HEK293 (cell line): ENCODE results near the gene INTS7.

Source experiments
- CTCF ChIA-PET: fragments of 350-600 bp; formaldehyde crosslinking; extraction: SDS; loops from one replicate; lab custom pipeline; 2021; ENCODE audit warnings: antibody characterized with exemption; lab: Yijun Ruan, JAX
- POLR2A ChIA-PET: fragments of 300-600 bp; formaldehyde crosslinking; extraction: SDS; loops from one replicate; lab custom pipeline; 2020; ENCODE audit warnings: antibody characterized with exemption, inconsistent platforms; lab: Yijun Ruan, JAX
- H3K27ac ChIP-seq: fragments of 200-500 bp; sonication (Bioruptor generic); 2 replicates; pipeline ENCODE4 v1.5.1; 2014; ENCODE audit warnings: low read depth, low read length, control low read depth, inconsistent platforms; ENCODE audit errors: extremely low read depth
- H3K36me3 ChIP-seq, 2 experiments: fragments of 200-500 bp in 1 of 2; sonication (Bioruptor generic) in 1 of 2; 1 replicate in 1 of 2; 2 replicates in 1 of 2; pipeline ENCODE4 v1.5.1; 2014 to 2017; ENCODE audit warnings: inconsistent platforms in 2 of 2, low read length in 2 of 2; ENCODE audit not compliant: control insufficient read depth in 2 of 2, insufficient read depth in 1 of 2
- H3K4me1 ChIP-seq: fragments of 200-500 bp; sonication (Bioruptor generic); 2 replicates; pipeline ENCODE4 v1.5.1; 2014; ENCODE audit warnings: mild to moderate bottlenecking, low read length, inconsistent platforms; ENCODE audit not compliant: control insufficient read depth, insufficient read depth
- H3K4me3 ChIP-seq: 2 replicates; pipeline ENCODE4 v1.5.1; 2011; ENCODE audit warnings: low read depth, mild to moderate bottlenecking, control low read depth, low read length, moderate library complexity
- H3K9me3 ChIP-seq: fragments of 200-500 bp; sonication (Bioruptor generic); 2 replicates; pipeline ENCODE4 v1.5.1; 2014; ENCODE audit warnings: low read depth, low read length, inconsistent platforms; ENCODE audit not compliant: control insufficient read depth, insufficient read depth
- BCL11B ChIP-seq: fragments of 450-650 bp; formaldehyde crosslinking; IDR thresholded peaks from 2 replicates; pipeline ENCODE4 v1.5.1; 2016; ENCODE audit warnings: low read depth, missing biosample characterization, missing genetic modification characterization
- GLI4 ChIP-seq: fragments of 450-650 bp; formaldehyde crosslinking; IDR thresholded peaks from 2 replicates; pipeline ENCODE4 v1.5.1; 2016; ENCODE audit warnings: missing biosample characterization, missing genetic modification characterization
- GLIS1 ChIP-seq: fragments of 450-650 bp; formaldehyde crosslinking; IDR thresholded peaks from 2 replicates; pipeline ENCODE4 v1.5.1; 2016; ENCODE audit warnings: missing biosample characterization, missing genetic modification characterization
- HOXD13 ChIP-seq: sonication (generic); formaldehyde crosslinking; IDR thresholded peaks from 2 replicates; pipeline ENCODE4 v1.8.0; 2022; ENCODE audit warnings: missing genetic modification reagents, borderline replicate concordance
- OSR2 ChIP-seq: fragments of 450-650 bp; formaldehyde crosslinking; IDR thresholded peaks from 2 replicates; pipeline ENCODE4 v1.5.1; 2016; ENCODE audit warnings: missing biosample characterization, missing genetic modification characterization
- REST ChIP-seq: fragments of 450-650 bp; formaldehyde crosslinking; IDR thresholded peaks from 2 replicates; pipeline ENCODE4 v1.5.1; 2016; ENCODE audit warnings: missing biosample characterization, missing genetic modification characterization
- ZBTB48 ChIP-seq: fragments of 450-650 bp; formaldehyde crosslinking; IDR thresholded peaks from 2 replicates; pipeline ENCODE4 v1.5.1; 2016; ENCODE audit warnings: missing biosample characterization, missing genetic modification characterization
- ZNF121 ChIP-seq: fragments of 450-650 bp; formaldehyde crosslinking; IDR thresholded peaks from 2 replicates; pipeline ENCODE4 v1.5.1; 2016; ENCODE audit warnings: missing biosample characterization, missing genetic modification characterization
- ZNF157 ChIP-seq: fragments of 450-650 bp; formaldehyde crosslinking; IDR thresholded peaks from 2 replicates; pipeline ENCODE4 v1.5.1; 2016; ENCODE audit warnings: missing biosample characterization, missing genetic modification characterization
- ZNF292 ChIP-seq: fragments of 450-650 bp; formaldehyde crosslinking; IDR thresholded peaks from 2 replicates; pipeline ENCODE4 v1.5.1; 2016; ENCODE audit warnings: low read depth, missing biosample characterization, missing genetic modification characterization, borderline replicate concordance
- ZNF341 ChIP-seq: fragments of 450-650 bp; formaldehyde crosslinking; IDR thresholded peaks from 2 replicates; pipeline ENCODE4; 2016; ENCODE audit warnings: low read depth, missing biosample characterization, missing genetic modification characterization
- ZNF391 ChIP-seq: fragments of 450-650 bp; formaldehyde crosslinking; IDR thresholded peaks from 2 replicates; pipeline ENCODE4 v1.5.1; 2016; ENCODE audit warnings: low read depth, missing biosample characterization, missing genetic modification characterization, borderline replicate concordance
- ZNF433 ChIP-seq: fragments of 450-650 bp; formaldehyde crosslinking; IDR thresholded peaks from 2 replicates; pipeline ENCODE4 v1.5.1; 2016; ENCODE audit warnings: missing biosample characterization, missing genetic modification characterization, low read depth
- ZNF501 ChIP-seq: fragments of 450-650 bp; formaldehyde crosslinking; IDR thresholded peaks from 2 replicates; pipeline ENCODE4 v1.5.1; 2016; ENCODE audit warnings: missing biosample characterization, missing genetic modification characterization
- ZNF518A ChIP-seq: fragments of 450-650 bp; formaldehyde crosslinking; conservative IDR thresholded peaks from 2 replicates; pipeline ENCODE4 v1.5.1; 2016; ENCODE audit warnings: low read depth, missing biosample characterization, missing genetic modification characterization
- ZNF561 ChIP-seq: fragments of 450-650 bp; IDR thresholded peaks from 2 replicates; pipeline ENCODE4 v1.5.1; 2018; ENCODE audit warnings: missing biosample characterization, missing genetic modification characterization, borderline replicate concordance
- ZNF623 ChIP-seq: fragments of 450-650 bp; formaldehyde crosslinking; IDR thresholded peaks from 2 replicates; pipeline ENCODE4 v1.5.1; 2016; ENCODE audit warnings: missing biosample characterization, missing genetic modification characterization
- ZNF660 ChIP-seq: fragments of 450-650 bp; IDR thresholded peaks from 2 replicates; pipeline ENCODE4 v1.5.1; 2018; ENCODE audit warnings: missing biosample characterization, mild to moderate bottlenecking, missing genetic modification characterization
- ZNF704 ChIP-seq: fragments of 450-650 bp; formaldehyde crosslinking; IDR thresholded peaks from 2 replicates; pipeline ENCODE4 v1.5.1; 2016; ENCODE audit warnings: missing biosample characterization, missing genetic modification characterization
- ZNF776 ChIP-seq: fragments of 450-650 bp; formaldehyde crosslinking; IDR thresholded peaks from 2 replicates; pipeline ENCODE4 v1.5.0; 2017; ENCODE audit warnings: missing biosample characterization, missing genetic modification characterization, borderline replicate concordance
- ZNF837 ChIP-seq: fragments of 450-650 bp; formaldehyde crosslinking; IDR thresholded peaks from 2 replicates; pipeline ENCODE4 v1.5.1; 2016; ENCODE audit warnings: missing biosample characterization, missing genetic modification characterization
- TF ChIP-seq, protein P1 (sequence below): fragments of 450-650 bp; formaldehyde crosslinking; IDR thresholded peaks from 2 replicates; pipeline ENCODE4 v1.5.0; 2017; ENCODE audit warnings: missing biosample characterization, missing genetic modification characterization, borderline replicate concordance
- TF ChIP-seq, protein P2 (sequence below): IDR thresholded peaks from 2 replicates; pipeline ENCODE4 v1.6.1; 2011; ENCODE audit warnings: mild to moderate bottlenecking, low read depth, low read length, borderline replicate concordance

INTS7 gene

DNA sequence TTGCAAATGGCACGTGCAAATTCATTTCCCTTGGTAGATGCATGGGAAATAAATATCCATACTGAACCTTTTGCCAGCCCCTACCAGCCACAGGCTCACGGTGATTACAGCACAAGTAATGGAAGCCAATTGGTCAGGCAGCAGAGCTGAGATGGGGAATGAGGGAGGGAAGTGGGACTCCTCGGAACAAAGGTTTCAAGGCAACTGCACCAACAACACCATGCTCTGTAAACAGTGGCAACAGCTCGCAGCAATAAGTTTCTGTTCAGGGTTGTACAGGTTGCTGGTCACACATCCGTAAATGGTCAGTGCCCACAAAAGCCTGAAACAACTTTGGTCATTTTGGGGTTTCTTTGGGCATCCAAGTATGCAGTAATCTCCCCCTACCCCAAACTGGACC, 142.1 kb downstream of the INTS7 start:
- ChIA-PET CTCF (interaction anchor here (1.1 to 1.4 kb wide), 2 partner anchors 195 to 197 kb away, joined by 4 to 5 read pairs; no protein-coding TSS in a partner anchor), POLR2A (interaction anchor here (0.6 kb wide), 1 partner anchor 318 kb away, joined by 3 read pairs; no protein-coding TSS in a partner anchor)
- no peak for TF ChIP-seq ZNF660 (tag by site-specific recombination)
- no peak for TF ChIP-seq ZNF776 (tag by site-specific recombination)
- no peak for TF ChIP-seq REST
- TF ChIP-seq ZBTB48 (tag by site-specific recombination): no peak
- TF ChIP-seq, protein P1, sequence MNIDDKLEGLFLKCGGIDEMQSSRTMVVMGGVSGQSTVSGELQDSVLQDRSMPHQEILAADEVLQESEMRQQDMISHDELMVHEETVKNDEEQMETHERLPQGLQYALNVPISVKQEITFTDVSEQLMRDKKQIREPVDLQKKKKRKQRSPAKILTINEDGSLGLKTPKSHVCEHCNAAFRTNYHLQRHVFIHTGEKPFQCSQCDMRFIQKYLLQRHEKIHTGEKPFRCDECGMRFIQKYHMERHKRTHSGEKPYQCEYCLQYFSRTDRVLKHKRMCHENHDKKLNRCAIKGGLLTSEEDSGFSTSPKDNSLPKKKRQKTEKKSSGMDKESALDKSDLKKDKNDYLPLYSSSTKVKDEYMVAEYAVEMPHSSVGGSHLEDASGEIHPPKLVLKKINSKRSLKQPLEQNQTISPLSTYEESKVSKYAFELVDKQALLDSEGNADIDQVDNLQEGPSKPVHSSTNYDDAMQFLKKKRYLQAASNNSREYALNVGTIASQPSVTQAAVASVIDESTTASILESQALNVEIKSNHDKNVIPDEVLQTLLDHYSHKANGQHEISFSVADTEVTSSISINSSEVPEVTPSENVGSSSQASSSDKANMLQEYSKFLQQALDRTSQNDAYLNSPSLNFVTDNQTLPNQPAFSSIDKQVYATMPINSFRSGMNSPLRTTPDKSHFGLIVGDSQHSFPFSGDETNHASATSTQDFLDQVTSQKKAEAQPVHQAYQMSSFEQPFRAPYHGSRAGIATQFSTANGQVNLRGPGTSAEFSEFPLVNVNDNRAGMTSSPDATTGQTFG (tag by site-specific recombination): no peak
- TF ChIP-seq HOXD13 (CRISPR knock-in tag): no peak
- TF ChIP-seq BCL11B (tag by site-specific recombination): no peak
- TF ChIP-seq ZNF433: no peak
- no peak for TF ChIP-seq ZNF837 (tag by site-specific recombination)
- no peak for TF ChIP-seq OSR2 (tag by site-specific recombination)
- TF ChIP-seq ZNF561: no peak
- TF ChIP-seq ZNF341: no peak
- no peak for TF ChIP-seq GLIS1
- Histone ChIP-seq H3K4me1 (no peaks in the 10 kb centered on the region), H3K9me3 (no peaks in the 10 kb centered on the region), H3K36me3 (no peaks in the 10 kb centered on the region), H3K4me3 (no peak overlapping the region), H3K27ac (no peak overlapping the region)

DNA sequence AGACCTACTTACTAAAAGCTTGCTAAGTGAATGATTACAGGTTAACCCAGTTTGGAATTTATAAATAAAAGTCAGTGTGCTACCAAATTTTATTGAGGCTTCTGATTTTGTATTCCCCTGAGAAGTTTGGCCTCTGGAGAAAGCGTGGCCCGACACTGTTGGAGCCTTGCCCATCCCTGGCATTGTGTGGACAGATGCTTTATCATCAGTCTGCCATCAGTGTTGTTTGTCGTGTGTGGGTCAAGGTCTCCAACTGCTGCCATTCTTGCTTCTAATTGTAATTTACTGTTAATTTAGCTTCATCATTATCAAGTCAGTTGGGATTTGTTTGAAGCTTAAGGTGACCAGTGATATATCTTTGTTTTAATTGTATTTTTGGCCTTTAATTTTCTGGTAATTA, 142.8 kb downstream of the INTS7 start:
- ChIA-PET CTCF (interaction anchor here (0.6 to 1.4 kb wide), 2 partner anchors 9 to 197 kb away, joined by 3 to 4 read pairs; no protein-coding TSS in a partner anchor), POLR2A (no interaction called here)
- Histone ChIP-seq H3K36me3 (no peaks in the 10 kb centered on the region), H3K4me3 (no peak overlapping the region), H3K27ac (no peak overlapping the region), H3K4me1 (no peaks in the 10 kb centered on the region), H3K9me3 (no peaks in the 10 kb centered on the region)
- no peak for TF ChIP-seq ZNF704
- no peak for TF ChIP-seq ZNF776 (tag by site-specific recombination)
- no peak for TF ChIP-seq ZNF157 (tag by site-specific recombination)
- no peak for TF ChIP-seq ZNF518A (tag by site-specific recombination)
- TF ChIP-seq, protein P2, sequence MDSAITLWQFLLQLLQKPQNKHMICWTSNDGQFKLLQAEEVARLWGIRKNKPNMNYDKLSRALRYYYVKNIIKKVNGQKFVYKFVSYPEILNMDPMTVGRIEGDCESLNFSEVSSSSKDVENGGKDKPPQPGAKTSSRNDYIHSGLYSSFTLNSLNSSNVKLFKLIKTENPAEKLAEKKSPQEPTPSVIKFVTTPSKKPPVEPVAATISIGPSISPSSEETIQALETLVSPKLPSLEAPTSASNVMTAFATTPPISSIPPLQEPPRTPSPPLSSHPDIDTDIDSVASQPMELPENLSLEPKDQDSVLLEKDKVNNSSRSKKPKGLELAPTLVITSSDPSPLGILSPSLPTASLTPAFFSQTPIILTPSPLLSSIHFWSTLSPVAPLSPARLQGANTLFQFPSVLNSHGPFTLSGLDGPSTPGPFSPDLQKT: no peak
- no peak for TF ChIP-seq ZNF623
- TF ChIP-seq ZNF501 (tag by site-specific recombination): no peak
- TF ChIP-seq ZNF121: no peak
- TF ChIP-seq ZNF292 (tag by site-specific recombination): no peak
- no peak for TF ChIP-seq GLI4 (tag by site-specific recombination)
- TF ChIP-seq ZNF391 (tag by site-specific recombination): no peak
